IMR-90 (cell line): ENCODE data around the gene FAM110C. TPM values are rescaled to one million over a fixed set of nuclear protein-coding genes. Genes with fewer than 3 reads are reported as not detected.

Source experiments
- ATAC-seq: fragments of 200-7000 bp; cut with Tn5 transposase; 2 replicates; pipeline ENCODE4 v1.9.1; 2020; ENCODE audit warnings: low read depth, mild to moderate bottlenecking, moderate library complexity
- BruUV-seq: library from RNA; stranded (reverse); fragments of 400-500 nt; replicated peaks from 2 replicates; lab custom pipeline; 2021; lab: Mats Ljungman, UMichigan
- CTCF ChIA-PET: fragments of 300-600 bp; formaldehyde crosslinking; extraction: SDS; loops from one replicate; lab custom pipeline; 2021; ENCODE audit warnings: antibody characterized with exemption; lab: Yijun Ruan, JAX
- POLR2A ChIA-PET: fragments of 300-600 bp; sonication (Branson Sonifier 250); formaldehyde crosslinking; loops from one replicate; lab custom pipeline; 2022; ENCODE audit warnings: antibody characterized with exemption; ENCODE audit not compliant: unreplicated experiment; lab: Charles Lee
- DNase-seq: peaks from one replicate; pipeline ENCODE4 v3.0.0; 2013
- H2AFZ ChIP-seq: replicated peaks from 2 replicates; pipeline ENCODE3; 2013; ENCODE audit warnings: low read length, mild to moderate bottlenecking; ENCODE audit not compliant: poor library complexity
- H2AK5ac ChIP-seq: 2 replicates; pipeline ENCODE4 v1.6.1; 2013; ENCODE audit warnings: low read depth, low read length, inconsistent platforms
- H2AK9ac ChIP-seq: replicated peaks from 2 replicates; pipeline ENCODE3; 2013; ENCODE audit warnings: mild to moderate bottlenecking, low read depth, low read length, moderate library complexity; ENCODE audit not compliant: poor library complexity
- H2BK120ac ChIP-seq: 2 replicates; pipeline ENCODE4 v1.6.1; 2013; ENCODE audit warnings: low read depth, low read length, inconsistent platforms
- H2BK15ac ChIP-seq: 3 replicates; pipeline ENCODE4 v1.6.1; 2013; ENCODE audit warnings: low read depth, low read length, inconsistent platforms
- H2BK20ac ChIP-seq: 2 replicates; pipeline ENCODE4 v1.6.1; 2013; ENCODE audit warnings: low read depth, mild to moderate bottlenecking, inconsistent platforms, low read length, moderate library complexity
- H2BK5ac ChIP-seq: 2 replicates; pipeline ENCODE4 v1.6.1; 2013; ENCODE audit warnings: mild to moderate bottlenecking, low read depth, low read length, inconsistent platforms; ENCODE audit not compliant: poor library complexity, severe bottlenecking
- H3K14ac ChIP-seq: replicated peaks from 2 replicates; pipeline ENCODE4 v1.6.1; 2013; ENCODE audit warnings: low read depth, low read length, inconsistent platforms
- H3K18ac ChIP-seq: 2 replicates; pipeline ENCODE4 v1.6.1; 2013; ENCODE audit warnings: low read depth, low read length, control low read depth
- H3K23ac ChIP-seq: 2 replicates; pipeline ENCODE4 v1.6.1; 2013; ENCODE audit warnings: low read depth, low read length, inconsistent platforms
- H3K27ac ChIP-seq: 2 replicates; pipeline ENCODE4 v1.5.1; 2013; ENCODE audit warnings: mild to moderate bottlenecking, control low read depth, low read length; ENCODE audit not compliant: insufficient read depth
- H3K27me3 ChIP-seq: 2 replicates; pipeline ENCODE4 v1.6.1; 2013; ENCODE audit warnings: low read length; ENCODE audit not compliant: control insufficient read depth, insufficient read depth
- H3K36me3 ChIP-seq: 2 replicates; pipeline ENCODE4 v1.6.1; 2013; ENCODE audit warnings: low read length, mixed read lengths; ENCODE audit not compliant: control insufficient read depth, insufficient read depth
- H3K4ac ChIP-seq: 2 replicates; pipeline ENCODE4 v1.6.1; 2013; ENCODE audit warnings: low read depth, low read length, inconsistent platforms
- H3K4me1 ChIP-seq: 2 replicates; pipeline ENCODE4 v1.6.1; 2013; ENCODE audit warnings: low read length, mixed read lengths; ENCODE audit not compliant: control insufficient read depth, insufficient read depth
- H3K4me2 ChIP-seq: 2 replicates; pipeline ENCODE4 v1.6.1; 2013; ENCODE audit warnings: low read depth, mild to moderate bottlenecking, control low read depth, low read length, moderate library complexity
- H3K4me3 ChIP-seq: 2 replicates; pipeline ENCODE4 v1.5.1; 2013; ENCODE audit warnings: low read depth, mild to moderate bottlenecking, control low read depth, low read length, moderate library complexity; ENCODE audit not compliant: insufficient read depth
- H3K56ac ChIP-seq: 2 replicates; pipeline ENCODE4 v1.6.1; 2013; ENCODE audit warnings: low read length, inconsistent platforms; ENCODE audit not compliant: insufficient read depth; ENCODE audit errors: extremely low read depth
- H3K79me1 ChIP-seq, 2 experiments: 2 replicates each; pipeline ENCODE4 v1.6.1; 2013; ENCODE audit warnings: low read length in 2 of 2, inconsistent platforms in 1 of 2, low read depth in 1 of 2
- H3K9ac ChIP-seq: 2 replicates; pipeline ENCODE4 v1.6.1; 2013; ENCODE audit warnings: low read depth, low read length, control low read depth
- H3K9me1 ChIP-seq: 2 replicates; pipeline ENCODE4 v1.6.1; 2013; ENCODE audit warnings: low read length, inconsistent platforms; ENCODE audit not compliant: insufficient read depth
- H3K9me3 ChIP-seq: 2 replicates; pipeline ENCODE4 v1.6.1; 2013; ENCODE audit warnings: low read length; ENCODE audit not compliant: control insufficient read depth, insufficient read depth
- H4K20me1 ChIP-seq: 2 replicates; pipeline ENCODE4 v1.6.1; 2013; ENCODE audit warnings: low read length, inconsistent platforms; ENCODE audit not compliant: insufficient read depth
- H4K5ac ChIP-seq: 2 replicates; pipeline ENCODE4 v1.6.1; 2013; ENCODE audit warnings: mild to moderate bottlenecking, low read depth, low read length, control low read depth
- H4K8ac ChIP-seq, 2 experiments: 2 replicates each; pipeline ENCODE4 v1.6.1; 2013; ENCODE audit warnings: low read depth in 2 of 2, low read length in 2 of 2, control low read depth in 1 of 2, inconsistent platforms in 1 of 2
- H4K91ac ChIP-seq: 2 replicates; pipeline ENCODE4 v1.6.1; 2013; ENCODE audit warnings: low read depth, low read length, inconsistent platforms; ENCODE audit not compliant: insufficient read depth
- BHLHE40 ChIP-seq: fragments of 150-350 bp; IDR thresholded peaks from 2 replicates; pipeline ENCODE4 v1.6.1; 2016; ENCODE audit warnings: mild to moderate bottlenecking, low read depth, low read length
- CEBPB ChIP-seq: IDR thresholded peaks from 2 replicates; pipeline ENCODE4 v1.6.1; 2012; ENCODE audit warnings: low read depth, low read length, improper control_type of control experiment
- CHD1 ChIP-seq: IDR thresholded peaks from 2 replicates; pipeline ENCODE4 v1.6.1; 2012; ENCODE audit warnings: low read depth, low read length, improper control_type of control experiment
- CTCF ChIP-seq: conservative IDR thresholded peaks from 2 replicates; pipeline ENCODE4 v1.5.1; 2012; ENCODE audit warnings: mild to moderate bottlenecking, low read depth, low read length, improper control_type of control experiment
- ELK1 ChIP-seq: fragments of 150-350 bp; IDR thresholded peaks from 2 replicates; pipeline ENCODE4 v1.6.1; 2016; ENCODE audit warnings: low read depth, mild to moderate bottlenecking, low read length, moderate library complexity, borderline replicate concordance
- FOS ChIP-seq: fragments of 150-350 bp; IDR thresholded peaks from 2 replicates; pipeline ENCODE4 v1.6.1; 2016; ENCODE audit warnings: low read depth, low read length
- MAFK ChIP-seq: IDR thresholded peaks from 2 replicates; pipeline ENCODE4 v1.6.1; 2012; ENCODE audit warnings: low read depth, low read length, improper control_type of control experiment
- MAZ ChIP-seq: IDR thresholded peaks from 2 replicates; pipeline ENCODE4 v1.6.1; 2012; ENCODE audit warnings: low read depth, mild to moderate bottlenecking, low read length, improper control_type of control experiment, moderate library complexity, borderline replicate concordance
- MXI1 ChIP-seq: IDR thresholded peaks from 2 replicates; pipeline ENCODE4 v1.6.1; 2012; ENCODE audit warnings: low read depth, mild to moderate bottlenecking, low read length, moderate library complexity, borderline replicate concordance
- NFE2L2 ChIP-seq: fragments of 150-350 bp; IDR thresholded peaks from 2 replicates; pipeline ENCODE4 v1.6.1; 2016; ENCODE audit warnings: low read depth, mild to moderate bottlenecking, low read length
- POLR2A ChIP-seq: IDR thresholded peaks from 2 replicates; pipeline ENCODE4 v1.6.1; 2012; ENCODE audit warnings: mild to moderate bottlenecking, low read depth, low read length
- RAD21 ChIP-seq: IDR thresholded peaks from 2 replicates; pipeline ENCODE4 v1.6.1; 2012; ENCODE audit warnings: low read length, improper control_type of control experiment
- RCOR1 ChIP-seq: IDR thresholded peaks from 2 replicates; pipeline ENCODE4 v1.6.1; 2012; ENCODE audit warnings: mild to moderate bottlenecking, low read length, improper control_type of control experiment; ENCODE audit not compliant: insufficient replicate concordance
- RFX5 ChIP-seq: IDR thresholded peaks from 2 replicates; pipeline ENCODE4 v1.8.0; 2012; ENCODE audit warnings: low read depth, mild to moderate bottlenecking, low read length, moderate library complexity
- SMC3 ChIP-seq: fragments of 150-350 bp; IDR thresholded peaks from 2 replicates; pipeline ENCODE4 v1.6.1; 2016; ENCODE audit warnings: low read depth, mild to moderate bottlenecking, antibody characterized with exemption, low read length, moderate library complexity
- USF2 ChIP-seq: fragments of 150-350 bp; IDR thresholded peaks from 2 replicates; pipeline ENCODE4 v1.6.1; 2017; ENCODE audit warnings: mild to moderate bottlenecking, antibody characterized with exemption, low read length, low read depth
- WGBS, 2 experiments: methylation state at CpG; one replicate each; pipeline versions ENCODE4 v1.1.5 to v1.1.7; 2013; ENCODE audit warnings: missing lambda C conversion rate in 2 of 2; ENCODE audit not compliant: insufficient read length in 1 of 2; ENCODE audit errors: extremely low coverage in 2 of 2; 5-methylcytosine and 5-hydroxymethylcytosine counted together
- dilution Hi-C: fragments of 300-500 bp; cut with HindIII; formaldehyde crosslinking; loops from one replicate; pipeline ENCODE4 v1.14.3; 2018; ENCODE audit warnings: low sequenced_read_pairs; ENCODE audit not compliant: unreplicated experiment
- in situ Hi-C: fragments of 300-500 bp; cut with MboI; formaldehyde crosslinking; loops from 3 replicates; pipeline ENCODE4 v1.14.3; 2019; ENCODE audit warnings: low sequenced_read_pairs, inconsistent platforms, mixed read lengths
- intact Hi-C: fragments of 100-400 bp; cut with micrococcal nuclease; formaldehyde crosslinking; loops from 2 replicates; pipeline ENCODE4 v1.10.0; 2022
- polyA plus RNA-seq, 3 experiments: library from polyadenylated mRNA; depleted of rRNA; stranded (reverse); fragments of >200 nt; gene quantifications; 2 replicates each; pipeline ENCODE4 v1.2.3, GENCODE V29; 2012; ENCODE audit warnings: low replicate concordance in 1 of 3
- total RNA-seq: library from RNA; depleted of rRNA; stranded (reverse); fragments of >200 nt; gene quantifications from 2 replicates; pipeline ENCODE4 v1.2.3, GENCODE V29; 2012

The FAM110C gene
- total and polyA plus RNA-seq, 2 of the 4 experiments (the other 2 are of a cell fraction), result not detected

GRCh38 chr2:46131-46470 lies 204 bp downstream of the FAM110C start:
- 6% methylated on average over 44 of the region's 52 CpGs; no CpG with 5 or more reads in 1 of the 2 experiments for WGBS, 2 experiments
- no peak for TF ChIP-seq RCOR1
- no peak for TF ChIP-seq CTCF
- TF ChIP-seq MAFK, result no peak
- TF ChIP-seq RAD21, result no peak
- no peak for TF ChIP-seq BHLHE40
- TF ChIP-seq ELK1, result no peak
- TF ChIP-seq POLR2A, result no peak
- TF ChIP-seq SMC3, result no peak
- TF ChIP-seq FOS, result no peak
- TF ChIP-seq MXI1, result no peak
- TF ChIP-seq CHD1, result no peak
- no peak for TF ChIP-seq CEBPB
- TF ChIP-seq NFE2L2, result no peak
- TF ChIP-seq RFX5, result no peak
- no peak for TF ChIP-seq MAZ
- TF ChIP-seq USF2, result no peak
- Histone ChIP-seq H2BK120ac (no peak overlapping the region), H3K36me3 (no peaks in the 10 kb centered on the region), H3K9me1 (no peaks in the 10 kb centered on the region), H3K4ac (no peak overlapping the region), H2BK15ac (no peak overlapping the region), H2AK9ac (no peak overlapping the region), H3K79me1 (no peaks in the 10 kb centered on the region), H2AFZ (no peak overlapping the region), H3K4me1 (no peaks in the 10 kb centered on the region), H3K4me3 (no peak overlapping the region), H3K9ac (no peak overlapping the region), H3K56ac (no peak overlapping the region), H4K91ac (no peak overlapping the region), H3K23ac (no peak overlapping the region), H2AK5ac (no peak overlapping the region), H3K18ac (no peak overlapping the region), H4K8ac (no peak overlapping the region), H2BK5ac (no peak overlapping the region), H3K27ac (no peak overlapping the region), H3K9me3 (peaks cover 3% of the 10 kb centered on the region; the same call in 1 of the 2 replicates), H2BK20ac (no peak overlapping the region), H3K14ac (no peak overlapping the region), H3K4me2 (no peak overlapping the region), H3K27me3 (no peaks in the 10 kb centered on the region; the same call in 1 of the 2 replicates), H4K5ac (no peak overlapping the region), H4K20me1 (no peaks in the 10 kb centered on the region)
- ChIA-PET CTCF (no interaction called here), POLR2A (no interaction called here)
- ATAC-seq (no peak), DNase-seq (no peak)
- BruUV-seq, result no TSS peak
- in situ Hi-C loops, result no loop called here
- intact Hi-C loops, result no loop called here
- dilution Hi-C loops, result no loop called here
